ENCODE measurements around the gene CCDC85A.

DNA sequence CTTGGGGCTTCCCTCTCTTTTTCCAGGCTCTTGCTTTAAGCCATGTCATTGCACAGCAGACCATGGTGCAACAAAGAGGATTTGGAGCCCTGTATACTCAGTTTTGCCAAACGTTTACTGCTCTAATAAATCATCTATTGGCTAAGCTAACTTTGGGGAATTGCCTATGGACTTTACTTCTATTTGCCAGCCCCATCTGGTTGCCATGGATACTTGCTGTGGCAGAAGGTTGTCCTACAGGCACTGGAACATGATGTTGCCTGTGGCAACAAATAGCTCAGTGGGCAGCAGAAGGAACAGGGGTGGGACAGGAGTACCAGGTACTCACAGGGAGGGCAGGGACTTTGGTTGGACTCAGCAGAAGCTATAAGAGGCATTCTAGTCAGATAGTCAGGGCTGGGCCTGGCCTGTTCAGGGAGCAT lies 129.7 kb downstream of the CCDC85A start:
- TF ChIP-seq, protein P1, sequence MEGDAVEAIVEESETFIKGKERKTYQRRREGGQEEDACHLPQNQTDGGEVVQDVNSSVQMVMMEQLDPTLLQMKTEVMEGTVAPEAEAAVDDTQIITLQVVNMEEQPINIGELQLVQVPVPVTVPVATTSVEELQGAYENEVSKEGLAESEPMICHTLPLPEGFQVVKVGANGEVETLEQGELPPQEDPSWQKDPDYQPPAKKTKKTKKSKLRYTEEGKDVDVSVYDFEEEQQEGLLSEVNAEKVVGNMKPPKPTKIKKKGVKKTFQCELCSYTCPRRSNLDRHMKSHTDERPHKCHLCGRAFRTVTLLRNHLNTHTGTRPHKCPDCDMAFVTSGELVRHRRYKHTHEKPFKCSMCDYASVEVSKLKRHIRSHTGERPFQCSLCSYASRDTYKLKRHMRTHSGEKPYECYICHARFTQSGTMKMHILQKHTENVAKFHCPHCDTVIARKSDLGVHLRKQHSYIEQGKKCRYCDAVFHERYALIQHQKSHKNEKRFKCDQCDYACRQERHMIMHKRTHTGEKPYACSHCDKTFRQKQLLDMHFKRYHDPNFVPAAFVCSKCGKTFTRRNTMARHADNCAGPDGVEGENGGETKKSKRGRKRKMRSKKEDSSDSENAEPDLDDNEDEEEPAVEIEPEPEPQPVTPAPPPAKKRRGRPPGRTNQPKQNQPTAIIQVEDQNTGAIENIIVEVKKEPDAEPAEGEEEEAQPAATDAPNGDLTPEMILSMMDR (IDR thresholded peaks at IDR 0.05; ENCODE audit: poor library complexity) = no peak
- no peak for TF ChIP-seq EZH2 (IDR thresholded peaks at IDR 0.05; ENCODE audit: borderline replicate concordance)
